Prostate gland (tissue), 2 donors: ENCODE results near the gene KMT2A. TPM values are rescaled to one million over a fixed set of nuclear protein-coding genes. Genes with fewer than 3 reads are reported as not detected.
A peak's percentile ranks its signal among the peaks of the same experiment; 100 is the strongest.

ENCODE experiments used
- DNase-seq: peaks from one replicate; pipeline ENCODE4 v3.0.0-alpha.2; 2019; ENCODE audit warnings: low spot score
- H3K27ac ChIP-seq, 2 donors: fragments of 200-600 bp; sonication (generic); 2 replicates each; pipeline ENCODE4 v1.5.1; 2017 to 2019
- H3K27me3 ChIP-seq: fragments of 200-600 bp; sonication (generic); replicated peaks from 2 replicates; pipeline ENCODE4 v1.5.1; 2019; ENCODE audit not compliant: insufficient read depth
- H3K36me3 ChIP-seq, 2 donors: fragments of 200-600 bp; sonication (generic); 1 replicate in 1 of 2; 2 replicates in 1 of 2; pipeline versions ENCODE4 v1.5.1 to v1.8.1; 2017 to 2019
- H3K4me1 ChIP-seq: fragments of 200-600 bp; sonication (generic); replicated peaks from 2 replicates; pipeline ENCODE4 v1.5.1; 2019
- H3K4me3 ChIP-seq, 2 donors: fragments of 200-600 bp; sonication (generic); 2 replicates each; pipeline ENCODE4 v1.5.1; 2017 to 2019
- H3K9me3 ChIP-seq: fragments of 200-600 bp; sonication (generic); 2 replicates; pipeline ENCODE4 v1.5.1; 2017
- POLR2A ChIP-seq: fragments of 450-650 bp; IDR thresholded peaks from one replicate; pipeline ENCODE4 v1.6.1; 2016; ENCODE audit warnings: antibody characterized with exemption, mild to moderate bottlenecking
- POLR2AphosphoS5 ChIP-seq: sonication (generic); formaldehyde crosslinking; IDR thresholded peaks from one replicate; pipeline ENCODE4 v1.6.1; 2017; ENCODE audit warnings: antibody characterized with exemption
- WGBS: methylation state at CpG from one replicate; pipeline ENCODE4 v1.1.5; 2018; 5-methylcytosine and 5-hydroxymethylcytosine counted together
- intact Hi-C: fragments of 100-400 bp; cut with DNase I; formaldehyde crosslinking; loops from one replicate; pipeline ENCODE4 v1.14.2; 2022
- total RNA-seq, 2 donors: library from RNA; depleted of rRNA; stranded (reverse); fragments of >200 nt; gene quantifications; one replicate each; pipeline ENCODE4 v1.1.0, GENCODE V29; 2016
- TF ChIP-seq, protein P1 (sequence below), 4 experiments: fragments of 200-600 bp in 2 of 4; fragments of 450-650 bp in 2 of 4; sonication (generic) in 2 of 4; IDR thresholded peaks; 1 replicate in 3 of 4; 2 replicates in 1 of 4; pipeline ENCODE4 v1.5.1; 2016 to 2019; ENCODE audit warnings: antibody characterized with exemption in 4 of 4, mild to moderate bottlenecking in 2 of 4, moderate library complexity in 2 of 4

KMT2A gene
- total RNA-seq, 2 donors from 2014 or later, result 82.6 to 89.0 TPM

DNA sequence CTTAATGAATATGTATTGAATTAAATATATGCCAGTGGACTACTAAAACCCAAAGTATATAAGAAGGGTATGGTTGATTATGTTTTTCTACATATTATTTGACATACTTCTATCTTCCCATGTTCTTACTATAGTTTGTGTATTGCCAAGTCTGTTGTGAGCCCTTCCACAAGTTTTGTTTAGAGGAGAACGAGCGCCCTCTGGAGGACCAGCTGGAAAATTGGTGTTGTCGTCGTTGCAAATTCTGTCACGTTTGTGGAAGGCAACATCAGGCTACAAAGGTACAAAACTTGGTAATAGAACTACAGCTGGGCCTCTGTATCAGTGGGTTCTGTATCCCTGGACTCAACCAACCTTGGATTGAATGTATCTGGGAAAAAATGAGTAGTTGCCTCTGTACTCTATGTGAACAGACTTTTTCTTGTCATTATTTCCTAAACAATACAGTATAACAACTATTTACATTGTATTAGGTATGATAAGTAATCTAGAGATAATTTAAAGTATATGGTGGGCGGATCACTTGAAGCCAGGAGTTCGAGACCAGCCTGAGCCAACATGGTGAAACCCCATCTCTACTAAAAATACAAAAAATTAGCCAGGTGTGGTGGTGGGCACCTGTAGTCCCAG is 52.3 kb downstream of the KMT2A start:
- H3K27me3 ChIP-seq, result no peaks in the 10 kb centered on the region
- H3K4me3 ChIP-seq, result no peak overlapping the region
- peaks cover 0 to 8% of the 10 kb centered on the region in 2 donors for H3K36me3 ChIP-seq
- H3K9me3 ChIP-seq, result no peaks in the 10 kb centered on the region
- TF ChIP-seq POLR2A, result no peak
- TF ChIP-seq, protein P1, sequence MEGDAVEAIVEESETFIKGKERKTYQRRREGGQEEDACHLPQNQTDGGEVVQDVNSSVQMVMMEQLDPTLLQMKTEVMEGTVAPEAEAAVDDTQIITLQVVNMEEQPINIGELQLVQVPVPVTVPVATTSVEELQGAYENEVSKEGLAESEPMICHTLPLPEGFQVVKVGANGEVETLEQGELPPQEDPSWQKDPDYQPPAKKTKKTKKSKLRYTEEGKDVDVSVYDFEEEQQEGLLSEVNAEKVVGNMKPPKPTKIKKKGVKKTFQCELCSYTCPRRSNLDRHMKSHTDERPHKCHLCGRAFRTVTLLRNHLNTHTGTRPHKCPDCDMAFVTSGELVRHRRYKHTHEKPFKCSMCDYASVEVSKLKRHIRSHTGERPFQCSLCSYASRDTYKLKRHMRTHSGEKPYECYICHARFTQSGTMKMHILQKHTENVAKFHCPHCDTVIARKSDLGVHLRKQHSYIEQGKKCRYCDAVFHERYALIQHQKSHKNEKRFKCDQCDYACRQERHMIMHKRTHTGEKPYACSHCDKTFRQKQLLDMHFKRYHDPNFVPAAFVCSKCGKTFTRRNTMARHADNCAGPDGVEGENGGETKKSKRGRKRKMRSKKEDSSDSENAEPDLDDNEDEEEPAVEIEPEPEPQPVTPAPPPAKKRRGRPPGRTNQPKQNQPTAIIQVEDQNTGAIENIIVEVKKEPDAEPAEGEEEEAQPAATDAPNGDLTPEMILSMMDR (IDR thresholded peaks at IDR 0.05), result peak; percentile 68 to 81 (median 76)
- peak; percentile 65 for TF ChIP-seq POLR2AphosphoS5
- DNase-seq, result peak; percentile 54
- no peaks in the 10 kb centered on the region for H3K4me1 ChIP-seq
- intact Hi-C loops, result loop anchor here (5.0 kb wide), 2 partner anchors 51 to 291 kb away; partner anchors contain the start of gene KMT2A
- 24% methylated on average over 7 of the region's 7 CpGs for WGBS
- H3K27ac ChIP-seq, result no peak overlapping the region

DNA sequence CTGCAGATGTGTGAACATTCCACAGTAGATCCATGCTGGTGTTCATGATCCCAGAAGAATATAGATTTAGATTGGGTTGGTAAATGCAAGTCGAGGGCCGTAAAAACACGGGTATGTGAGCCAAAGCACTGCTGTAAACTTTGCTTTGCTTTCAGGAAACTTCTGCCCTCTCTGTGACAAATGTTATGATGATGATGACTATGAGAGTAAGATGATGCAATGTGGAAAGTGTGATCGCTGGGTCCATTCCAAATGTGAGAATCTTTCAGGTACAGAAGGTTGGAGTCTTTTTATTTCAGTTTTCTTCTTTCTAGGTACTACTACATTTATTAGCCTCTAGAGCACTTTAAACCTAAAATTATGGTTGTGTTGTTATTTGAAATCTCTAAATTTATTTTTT is 54.7 kb downstream of the KMT2A start:
- no peak for TF ChIP-seq POLR2A
- TF ChIP-seq, protein P1 (IDR thresholded peaks at IDR 0.05), result no peak
- TF ChIP-seq POLR2AphosphoS5, result no peak
- DNase-seq, result no peak
- H3K27ac ChIP-seq, result no peak overlapping the region
- no peaks in the 10 kb centered on the region for H3K4me1 ChIP-seq
- WGBS, result 72% methylated on average over 4 of the region's 4 CpGs
- intact Hi-C loops, result no loop called here
- no peaks in the 10 kb centered on the region for H3K27me3 ChIP-seq
- no peaks in the 10 kb centered on the region for H3K9me3 ChIP-seq
- no peak overlapping the region for H3K4me3 ChIP-seq
- H3K36me3 ChIP-seq, result peaks cover 0 to 8% of the 10 kb centered on the region in 2 donors

DNA sequence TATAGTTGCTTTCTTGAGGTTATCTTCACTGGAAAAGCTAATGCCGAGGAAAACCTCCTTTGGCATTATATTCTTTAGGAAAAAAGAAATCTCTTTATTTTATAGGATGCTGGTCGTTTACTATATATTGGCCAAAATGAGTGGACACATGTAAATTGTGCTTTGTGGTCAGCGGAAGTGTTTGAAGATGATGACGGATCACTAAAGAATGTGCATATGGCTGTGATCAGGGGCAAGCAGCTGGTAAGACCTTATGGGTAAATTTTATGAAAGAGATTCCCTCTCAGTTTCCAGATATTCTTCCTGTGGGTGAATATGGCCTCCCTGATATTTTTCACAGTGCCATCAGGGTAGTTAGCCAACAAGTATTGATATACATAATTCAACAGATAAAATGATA is 61.5 kb downstream of the KMT2A start:
- Histone ChIP-seq H3K4me3 (no peak overlapping the region), H3K9me3 (no peaks in the 10 kb centered on the region), H3K27me3 (no peaks in the 10 kb centered on the region), H3K36me3 (peaks cover 8 to 20% of the 10 kb centered on the region in 2 donors), H3K27ac (no peak overlapping the region), H3K4me1 (no peaks in the 10 kb centered on the region)
- 86% methylated on average over 4 of the region's 4 CpGs for WGBS
- intact Hi-C loops, result no loop called here
- no peak for TF ChIP-seq POLR2AphosphoS5
- TF ChIP-seq, protein P1 (IDR thresholded peaks at IDR 0.05), result no peak
- no peak for TF ChIP-seq POLR2A
- no peak for DNase-seq

DNA sequence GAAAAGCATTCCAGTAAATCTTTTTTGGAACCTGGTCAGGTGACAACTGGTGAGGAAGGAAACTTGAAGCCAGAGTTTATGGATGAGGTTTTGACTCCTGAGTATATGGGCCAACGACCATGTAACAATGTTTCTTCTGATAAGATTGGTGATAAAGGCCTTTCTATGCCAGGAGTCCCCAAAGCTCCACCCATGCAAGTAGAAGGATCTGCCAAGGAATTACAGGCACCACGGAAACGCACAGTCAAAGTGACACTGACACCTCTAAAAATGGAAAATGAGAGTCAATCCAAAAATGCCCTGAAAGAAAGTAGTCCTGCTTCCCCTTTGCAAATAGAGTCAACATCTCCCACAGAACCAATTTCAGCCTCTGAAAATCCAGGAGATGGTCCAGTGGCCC is 66.9 kb downstream of the KMT2A start:
- Histone ChIP-seq H3K36me3 (peaks cover 8 to 50% of the 10 kb centered on the region in 2 donors), H3K27me3 (no peaks in the 10 kb centered on the region), H3K9me3 (no peaks in the 10 kb centered on the region), H3K4me3 (no peak overlapping the region), H3K4me1 (no peaks in the 10 kb centered on the region), H3K27ac (no peak overlapping the region)
- no peak for DNase-seq
- intact Hi-C loops, result no loop called here
- TF ChIP-seq POLR2AphosphoS5 (no peak), POLR2A (no peak)
- TF ChIP-seq, protein P1 (IDR thresholded peaks at IDR 0.05), result no peak
- WGBS, result 39% methylated on average over 3 of the region's 3 CpGs

DNA sequence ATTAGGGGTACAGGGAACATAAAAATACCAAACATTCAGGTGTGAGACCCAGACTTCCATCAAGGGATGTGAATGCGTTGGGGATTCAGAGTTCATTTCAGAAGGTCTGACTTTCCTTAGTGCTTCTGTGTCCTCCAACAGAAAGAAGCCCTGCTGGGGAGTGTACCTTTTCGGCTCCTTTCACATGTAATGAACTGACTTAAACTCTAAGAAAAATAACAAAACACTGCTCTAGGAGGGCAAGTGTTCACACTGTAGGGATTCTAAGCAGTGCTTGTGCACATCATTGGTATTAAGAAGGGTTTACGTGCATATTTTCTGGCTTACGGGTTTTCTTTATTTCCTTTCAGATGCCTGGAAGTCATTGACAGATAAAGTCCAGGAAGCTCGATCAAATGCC is 75.3 kb downstream of the KMT2A start:
- 79% methylated on average over 5 of the region's 5 CpGs for WGBS

More for the DNA sequence above, 75.3 kb downstream of the KMT2A start:
- intact Hi-C loops, result no loop called here
- H3K4me3 ChIP-seq, result no peak overlapping the region
- H3K4me1 ChIP-seq, result no peaks in the 10 kb centered on the region
- no peak for TF ChIP-seq POLR2AphosphoS5
- no peaks in the 10 kb centered on the region for H3K27me3 ChIP-seq
- no peaks in the 10 kb centered on the region for H3K9me3 ChIP-seq
- no peak overlapping the region for H3K27ac ChIP-seq
- H3K36me3 ChIP-seq, result peaks cover 0 to 10% of the 10 kb centered on the region in 2 donors
- no peak for DNase-seq
